GM18951 (cell line): ENCODE results near the gene STARD3.
"Not testable (repeated sequence)": the region's sequence is repeated elsewhere in the genome, so short reads cannot be mapped to it uniquely, and the experiment has no call there.

Experiments
- POLR2A ChIP-seq: IDR thresholded peaks from 4 replicates; pipeline ENCODE4 v1.6.1; 2011; ENCODE audit warnings: mild to moderate bottlenecking; ENCODE audit not compliant: insufficient read length, insufficient read depth; ENCODE audit errors: extremely low read depth
- in situ Hi-C: fragments of 300-500 bp; cut with MboI; formaldehyde crosslinking; loops from one replicate; pipeline ENCODE4 v1.12.0; 2022; ENCODE audit warnings: low sequenced_read_pairs, mixed read lengths, inconsistent platforms; ENCODE audit not compliant: unreplicated experiment

The STARD3 gene

GRCh38 chr17:39703913-39704312 lies 67.0 kb downstream of the STARD3 start:
- no peak for TF ChIP-seq POLR2A
- in situ Hi-C loops: no loop called here

- in situ Hi-C loops: no loop called here
- no peak for TF ChIP-seq POLR2A
These were observed 68.0 kb downstream of the STARD3 start for GRCh38 chr17:39704821-39705551.

- in situ Hi-C loops: no loop called here
- no peak for TF ChIP-seq POLR2A
These were observed 68.9 kb downstream of the STARD3 start for GRCh38 chr17:39705786-39706348.

GRCh38 chr17:39706383-39706782 lies 69.4 kb downstream of the STARD3 start:
- TF ChIP-seq POLR2A: no peak
- in situ Hi-C loops: no loop called here

- in situ Hi-C loops: no loop called here
- TF ChIP-seq POLR2A: no peak
These were observed 70.0 kb downstream of the STARD3 start for GRCh38 chr17:39706921-39707337.

- TF ChIP-seq POLR2A: no peak
- in situ Hi-C loops: no loop called here
These were observed 72.5 kb downstream of the STARD3 start for GRCh38 chr17:39709319-39709997.

GRCh38 chr17:39709998-39710964 lies 73.3 kb downstream of the STARD3 start:
- in situ Hi-C loops: no loop called here
- TF ChIP-seq POLR2A: no peak

- in situ Hi-C loops: not testable (repeated sequence)
These were observed 74.1 kb downstream of the STARD3 start for GRCh38 chr17:39711071-39711470.

GRCh38 chr17:39711851-39712250 lies 74.9 kb downstream of the STARD3 start:
- in situ Hi-C loops: no loop called here
- no peak for TF ChIP-seq POLR2A
